SK-N-SH (cell line): ENCODE results near the gene CHST10. TPM values are rescaled to one million over a fixed set of nuclear protein-coding genes. Genes with fewer than 3 reads are reported as not detected.

Source experiments
- CTCF ChIA-PET: fragments of 300-600, 350-600 bp; formaldehyde crosslinking; extraction: SDS; loops from one replicate; lab custom pipeline; 2021; lab: Yijun Ruan, JAX
- POLR2A ChIA-PET: fragments of 350-600 bp; sonication (Branson Sonifier 250); formaldehyde crosslinking; extraction: SDS; loops from one replicate; lab custom pipeline; 2020; ENCODE audit warnings: antibody characterized with exemption, inconsistent platforms; lab: Yijun Ruan, JAX
- DNase-seq: peaks from one replicate; pipeline ENCODE4 v3.0.0; 2012
- H2AFZ ChIP-seq: fragments of 200-600 bp; sonication (generic); 2 replicates; pipeline ENCODE4 v1.8.1; 2016; ENCODE audit warnings: antibody characterized with exemption, mild to moderate bottlenecking, low read depth
- H3F3A ChIP-seq: fragments of 200-600 bp; sonication (generic); replicated peaks from 2 replicates; pipeline ENCODE3; 2016; ENCODE audit warnings: antibody characterized with exemption, mild to moderate bottlenecking; ENCODE audit not compliant: insufficient read depth
- H3K27ac ChIP-seq, 2 experiments: fragments of 200-500 bp in 1 of 2; fragments of 200-600 bp in 1 of 2; sonication (Bioruptor generic) in 1 of 2; sonication (generic), shearing (Covaris generic) in 1 of 2; 2 replicates each; pipeline versions ENCODE4 v1.5.1 to v1.6.1; 2014 to 2016; ENCODE audit warnings: low read depth in 2 of 2, inconsistent platforms in 1 of 2, low read length in 1 of 2, mild to moderate bottlenecking in 1 of 2, mixed read lengths in 1 of 2
- H3K27me3 ChIP-seq: fragments of 200-600 bp; sonication (generic), shearing (Covaris generic); 2 replicates; pipeline ENCODE4 v1.6.1; 2016; ENCODE audit warnings: mixed run types; ENCODE audit not compliant: insufficient read depth
- H3K36me3 ChIP-seq, 2 experiments: fragments of 200-500 bp in 1 of 2; fragments of 200-600 bp in 1 of 2; sonication (Bioruptor generic) in 1 of 2; sonication (generic) in 1 of 2; replicated peaks in 1 of 2; 2 replicates each; pipeline versions ENCODE3 to v1.5.1; 2014 to 2016; ENCODE audit warnings: low read length in 1 of 2, mild to moderate bottlenecking in 1 of 2; ENCODE audit not compliant: insufficient read depth in 2 of 2, control insufficient read depth in 1 of 2
- H3K4me1 ChIP-seq, 2 experiments: fragments of 200-500 bp in 1 of 2; fragments of 200-600 bp in 1 of 2; sonication (Bioruptor generic) in 1 of 2; sonication (generic), shearing (Covaris generic) in 1 of 2; 2 replicates each; pipeline versions ENCODE4 v1.5.1 to v1.6.1; 2014 to 2016; ENCODE audit warnings: low read depth in 1 of 2, low read length in 1 of 2, mixed run types in 1 of 2; ENCODE audit not compliant: insufficient read depth in 2 of 2, control insufficient read depth in 1 of 2
- H3K4me2 ChIP-seq: fragments of 200-600 bp; sonication (generic), shearing (Covaris generic); 2 replicates; pipeline ENCODE4 v1.6.1; 2017; ENCODE audit warnings: mixed run types
- H3K4me3 ChIP-seq, 2 experiments: fragments of 200-500 bp in 1 of 2; fragments of 200-600 bp in 1 of 2; sonication (Bioruptor generic) in 1 of 2; sonication (generic), shearing (Covaris generic) in 1 of 2; 2 replicates each; pipeline versions ENCODE4 v1.5.1 to v1.8.1; 2014 to 2016; ENCODE audit warnings: low read depth in 2 of 2, inconsistent platforms in 1 of 2, low read length in 1 of 2, mild to moderate bottlenecking in 1 of 2, mixed read lengths in 1 of 2, moderate library complexity in 1 of 2
- H3K79me2 ChIP-seq: fragments of 200-600 bp; sonication (generic); 2 replicates; pipeline ENCODE4 v1.8.1; 2017; ENCODE audit warnings: mild to moderate bottlenecking; ENCODE audit not compliant: insufficient read depth
- H3K9ac ChIP-seq: fragments of 200-600 bp; sonication (generic); 2 replicates; pipeline ENCODE4 v1.6.1; 2017; ENCODE audit warnings: mixed run types
- H3K9me2 ChIP-seq: fragments of 200-600 bp; sonication (generic); 2 replicates; pipeline ENCODE4 v1.6.1; 2017; ENCODE audit warnings: mixed run types
- H3K9me3 ChIP-seq: fragments of 200-600 bp; sonication (generic); 2 replicates; pipeline ENCODE4 v1.6.1; 2017; ENCODE audit warnings: mixed run types, mild to moderate bottlenecking, moderate library complexity
- H4K20me1 ChIP-seq: fragments of 200-600 bp; sonication (generic); 2 replicates; pipeline ENCODE4 v1.6.1; 2017; ENCODE audit warnings: mild to moderate bottlenecking, mixed run types; ENCODE audit not compliant: insufficient read depth
- CHD2 ChIP-seq: fragments of 150-350 bp; IDR thresholded peaks from 2 replicates; pipeline ENCODE4 v1.6.1; 2018; ENCODE audit warnings: low read length; ENCODE audit not compliant: partially characterized antibody
- FOSL2 ChIP-seq: IDR thresholded peaks from 2 replicates; pipeline ENCODE4 v1.4.0; 2012; ENCODE audit warnings: low read depth, mild to moderate bottlenecking, moderate library complexity, borderline replicate concordance
- FOXJ3 ChIP-seq: sonication (generic); formaldehyde crosslinking; IDR thresholded peaks from 2 replicates; pipeline ENCODE4 v1.5.1; 2020; ENCODE audit warnings: mild to moderate bottlenecking, missing genetic modification reagents
- GABPA ChIP-seq: IDR thresholded peaks from 2 replicates; pipeline ENCODE4 v1.4.0; 2012; ENCODE audit warnings: low read depth, mild to moderate bottlenecking
- NFIC ChIP-seq: IDR thresholded peaks from 2 replicates; pipeline ENCODE4 v1.4.0; 2012; ENCODE audit warnings: borderline replicate concordance
- RAD21 ChIP-seq: IDR thresholded peaks from 2 replicates; pipeline ENCODE4 v1.6.1; 2012; ENCODE audit warnings: mild to moderate bottlenecking, low read length
- RCOR1 ChIP-seq: fragments of 150-350 bp; IDR thresholded peaks from 2 replicates; pipeline ENCODE4 v1.6.1; 2017; ENCODE audit warnings: antibody characterized with exemption, low read length
- REST ChIP-seq: IDR thresholded peaks from 2 replicates; pipeline ENCODE4 v1.6.1; 2012; ENCODE audit warnings: mild to moderate bottlenecking, low read depth, low read length, moderate library complexity
- RFX5 ChIP-seq: IDR thresholded peaks from 2 replicates; pipeline ENCODE4 v1.6.1; 2012; ENCODE audit warnings: mild to moderate bottlenecking, improper control_type of control experiment, low read length
- RXRA ChIP-seq: IDR thresholded peaks from 2 replicates; pipeline ENCODE4 v1.4.0; 2012; ENCODE audit warnings: low read depth, mild to moderate bottlenecking, borderline replicate concordance
- TAF1 ChIP-seq: IDR thresholded peaks from 2 replicates; pipeline ENCODE4 v1.6.1; 2012; ENCODE audit warnings: low read depth, mild to moderate bottlenecking, low read length, moderate library complexity, borderline replicate concordance
- TEAD4 ChIP-seq: IDR thresholded peaks from 2 replicates; pipeline ENCODE4 v1.4.0; 2012; ENCODE audit warnings: mild to moderate bottlenecking, borderline replicate concordance; ENCODE audit not compliant: insufficient read depth
- USF1 ChIP-seq: IDR thresholded peaks from 2 replicates; pipeline ENCODE4 v1.4.0; 2012; ENCODE audit warnings: low read depth, borderline replicate concordance
- USF2 ChIP-seq: fragments of 150-350 bp; IDR thresholded peaks from 2 replicates; pipeline ENCODE4 v1.6.1; 2017; ENCODE audit warnings: antibody characterized with exemption, low read length, low read depth, borderline replicate concordance
- YY1 ChIP-seq: IDR thresholded peaks from 2 replicates; pipeline ENCODE4 v1.4.0; 2012; ENCODE audit warnings: low read depth, mild to moderate bottlenecking
- ZBTB33 ChIP-seq: IDR thresholded peaks from 2 replicates; pipeline ENCODE4 v1.4.0; 2012; ENCODE audit warnings: low read depth, borderline replicate concordance
- WGBS: methylation state at CpG from one replicate; pipeline ENCODE4 v1.1.6; 2017; ENCODE audit warnings: low lambda C conversion rate; 5-methylcytosine and 5-hydroxymethylcytosine counted together
- polyA plus RNA-seq, 3 experiments: library from polyadenylated mRNA; depleted of rRNA; stranded (reverse); fragments of >200 nt; gene quantifications; 2 replicates each; pipeline ENCODE4 v1.2.3, GENCODE V29; 2012
- TF ChIP-seq, protein P1 (sequence below): IDR thresholded peaks from 2 replicates; pipeline ENCODE4 v1.4.0; 2012; ENCODE audit warnings: low read depth
- TF ChIP-seq, protein P2 (sequence below): fragments of 200-600 bp; sonication (generic); IDR thresholded peaks from 2 replicates; pipeline ENCODE4 v1.6.1; 2017; ENCODE audit warnings: antibody characterized with exemption, mild to moderate bottlenecking, moderate library complexity

CHST10 gene
- polyA plus RNA-seq, 1 of the 3 experiments (the other 2 are of a cell fraction) = 17.6 TPM

- DNase-seq = no peak
Measured at GRCh38 chr2:100390001-100390940, 27.2 kb downstream of the CHST10 start.

More at GRCh38 chr2:100390001-100390940, 27.2 kb downstream of the CHST10 start:
- H4K20me1 ChIP-seq = no peaks in the 10 kb centered on the region
- TF ChIP-seq RXRA (no peak), TAF1 (no peak), RCOR1 (no peak), ZBTB33 (no peak), NFIC (no peak), FOSL2 (no peak), RAD21 (no peak), FOXJ3 (CRISPR knock-in tag) (no peak), YY1 (no peak), TEAD4 (no peak), GABPA (no peak), RFX5 (no peak), USF2 (no peak), CHD2 (no peak), USF1 (no peak), REST (no peak)
- TF ChIP-seq, protein P1, sequence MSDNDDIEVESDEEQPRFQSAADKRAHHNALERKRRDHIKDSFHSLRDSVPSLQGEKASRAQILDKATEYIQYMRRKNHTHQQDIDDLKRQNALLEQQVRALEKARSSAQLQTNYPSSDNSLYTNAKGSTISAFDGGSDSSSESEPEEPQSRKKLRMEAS = no peak
- TF ChIP-seq, protein P2, sequence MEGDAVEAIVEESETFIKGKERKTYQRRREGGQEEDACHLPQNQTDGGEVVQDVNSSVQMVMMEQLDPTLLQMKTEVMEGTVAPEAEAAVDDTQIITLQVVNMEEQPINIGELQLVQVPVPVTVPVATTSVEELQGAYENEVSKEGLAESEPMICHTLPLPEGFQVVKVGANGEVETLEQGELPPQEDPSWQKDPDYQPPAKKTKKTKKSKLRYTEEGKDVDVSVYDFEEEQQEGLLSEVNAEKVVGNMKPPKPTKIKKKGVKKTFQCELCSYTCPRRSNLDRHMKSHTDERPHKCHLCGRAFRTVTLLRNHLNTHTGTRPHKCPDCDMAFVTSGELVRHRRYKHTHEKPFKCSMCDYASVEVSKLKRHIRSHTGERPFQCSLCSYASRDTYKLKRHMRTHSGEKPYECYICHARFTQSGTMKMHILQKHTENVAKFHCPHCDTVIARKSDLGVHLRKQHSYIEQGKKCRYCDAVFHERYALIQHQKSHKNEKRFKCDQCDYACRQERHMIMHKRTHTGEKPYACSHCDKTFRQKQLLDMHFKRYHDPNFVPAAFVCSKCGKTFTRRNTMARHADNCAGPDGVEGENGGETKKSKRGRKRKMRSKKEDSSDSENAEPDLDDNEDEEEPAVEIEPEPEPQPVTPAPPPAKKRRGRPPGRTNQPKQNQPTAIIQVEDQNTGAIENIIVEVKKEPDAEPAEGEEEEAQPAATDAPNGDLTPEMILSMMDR = no peak
- no peak overlapping the region for H3K4me2 ChIP-seq
- H3K36me3 ChIP-seq = peaks cover 0 to 27% of the 10 kb centered on the region in 2 experiments
- H3K27me3 ChIP-seq = no peaks in the 10 kb centered on the region
- no peaks in the 10 kb centered on the region for H3K9me2 ChIP-seq
- no peak overlapping the region for H3K27ac ChIP-seq
- 89% methylated on average over 11 of the region's 12 CpGs for WGBS
- ChIA-PET CTCF (interaction anchor here (1.0 to 18.9 kb wide), 3 partner anchors 9 to 129 kb away, joined by 3 to 467 read pairs (median 15); no protein-coding TSS in a partner anchor), POLR2A (no interaction called here)
- no peaks in the 10 kb centered on the region for H3K4me1 ChIP-seq
- no peak overlapping the region for H3K9ac ChIP-seq
- no peaks in the 10 kb centered on the region for H3F3A ChIP-seq
- H3K79me2 ChIP-seq = no peaks in the 10 kb centered on the region
- H2AFZ ChIP-seq = no peak overlapping the region
- H3K4me3 ChIP-seq = no peak overlapping the region
- H3K9me3 ChIP-seq = no peaks in the 10 kb centered on the region
